HEK293 (cell line): ENCODE measurements around the gene SUOX.

Experiments used
- CTCF ChIA-PET: fragments of 350-600 bp; formaldehyde crosslinking; extraction: SDS; loops from one replicate; lab custom pipeline; 2021; ENCODE audit warnings: antibody characterized with exemption; lab: Yijun Ruan, JAX
- POLR2A ChIA-PET: fragments of 300-600 bp; formaldehyde crosslinking; extraction: SDS; loops from one replicate; lab custom pipeline; 2020; ENCODE audit warnings: antibody characterized with exemption, inconsistent platforms; lab: Yijun Ruan, JAX
- H3K27ac ChIP-seq: fragments of 200-500 bp; sonication (Bioruptor generic); 2 replicates; pipeline ENCODE4 v1.5.1; 2014; ENCODE audit warnings: low read depth, low read length, control low read depth, inconsistent platforms; ENCODE audit errors: extremely low read depth
- H3K36me3 ChIP-seq, 2 experiments: fragments of 200-500 bp in 1 of 2; sonication (Bioruptor generic) in 1 of 2; 1 replicate in 1 of 2; 2 replicates in 1 of 2; pipeline ENCODE4 v1.5.1; 2014 to 2017; ENCODE audit warnings: inconsistent platforms in 2 of 2, low read length in 2 of 2; ENCODE audit not compliant: control insufficient read depth in 2 of 2, insufficient read depth in 1 of 2
- H3K4me1 ChIP-seq: fragments of 200-500 bp; sonication (Bioruptor generic); 2 replicates; pipeline ENCODE4 v1.5.1; 2014; ENCODE audit warnings: mild to moderate bottlenecking, low read length, inconsistent platforms; ENCODE audit not compliant: control insufficient read depth, insufficient read depth
- H3K4me3 ChIP-seq: 2 replicates; pipeline ENCODE4 v1.5.1; 2011; ENCODE audit warnings: low read depth, mild to moderate bottlenecking, control low read depth, low read length, moderate library complexity
- H3K9me3 ChIP-seq: fragments of 200-500 bp; sonication (Bioruptor generic); 2 replicates; pipeline ENCODE4 v1.5.1; 2014; ENCODE audit warnings: low read depth, low read length, inconsistent platforms; ENCODE audit not compliant: control insufficient read depth, insufficient read depth
- AEBP2 ChIP-seq: fragments of 450-650 bp; formaldehyde crosslinking; IDR thresholded peaks from 2 replicates; pipeline ENCODE4 v1.5.1; 2016; ENCODE audit warnings: missing biosample characterization, missing genetic modification characterization, borderline replicate concordance
- ATF2 ChIP-seq: fragments of 450-650 bp; formaldehyde crosslinking; IDR thresholded peaks from 2 replicates; pipeline ENCODE4 v1.5.1; 2016; ENCODE audit warnings: missing biosample characterization, missing genetic modification characterization, low read depth
- BCL6B ChIP-seq: fragments of 450-650 bp; formaldehyde crosslinking; IDR thresholded peaks from 2 replicates; pipeline ENCODE4 v1.5.1; 2017; ENCODE audit warnings: missing biosample characterization, missing genetic modification characterization
- MZF1 ChIP-seq: fragments of 450-650 bp; formaldehyde crosslinking; IDR thresholded peaks from 2 replicates; pipeline ENCODE4 v1.5.1; 2017; ENCODE audit warnings: missing biosample characterization, missing genetic modification characterization, borderline replicate concordance
- PRDM6 ChIP-seq: fragments of 450-650 bp; formaldehyde crosslinking; IDR thresholded peaks from 2 replicates; pipeline ENCODE4 v1.5.1; 2017; ENCODE audit warnings: missing biosample characterization, missing genetic modification characterization
- TCF7L2 ChIP-seq: IDR thresholded peaks from 2 replicates; pipeline ENCODE4 v1.6.1; 2011; ENCODE audit warnings: low read depth, mild to moderate bottlenecking, inconsistent platforms, low read length, moderate library complexity, borderline replicate concordance
- YY1 ChIP-seq: fragments of 450-650 bp; formaldehyde crosslinking; IDR thresholded peaks from 2 replicates; pipeline ENCODE4 v1.5.1; 2018; ENCODE audit warnings: missing biosample characterization, missing genetic modification characterization
- ZBTB11 ChIP-seq: fragments of 450-650 bp; formaldehyde crosslinking; conservative IDR thresholded peaks from 2 replicates; pipeline ENCODE4 v1.5.1; 2016; ENCODE audit warnings: low read depth, missing biosample characterization, missing genetic modification characterization
- ZFP3 ChIP-seq: fragments of 450-650 bp; formaldehyde crosslinking; IDR thresholded peaks from 2 replicates; pipeline ENCODE4 v1.5.1; 2016; ENCODE audit warnings: low read depth, missing biosample characterization, missing genetic modification characterization
- ZFP69B ChIP-seq: fragments of 450-650 bp; formaldehyde crosslinking; IDR thresholded peaks from 2 replicates; pipeline ENCODE4 v1.5.1; 2016; ENCODE audit warnings: missing biosample characterization, missing genetic modification characterization
- ZNF175 ChIP-seq: fragments of 450-650 bp; formaldehyde crosslinking; IDR thresholded peaks from 2 replicates; pipeline ENCODE4 v1.5.1; 2016; ENCODE audit warnings: missing biosample characterization, missing genetic modification characterization
- ZNF184 ChIP-seq: fragments of 450-650 bp; IDR thresholded peaks from 2 replicates; pipeline ENCODE4 v1.5.1; 2018; ENCODE audit warnings: missing biosample characterization, mild to moderate bottlenecking, missing genetic modification characterization
- ZNF202 ChIP-seq: fragments of 450-650 bp; formaldehyde crosslinking; IDR thresholded peaks from 2 replicates; pipeline ENCODE4 v1.5.1; 2016; ENCODE audit warnings: missing biosample characterization, missing genetic modification characterization, borderline replicate concordance
- ZNF214 ChIP-seq: fragments of 450-650 bp; formaldehyde crosslinking; IDR thresholded peaks from 2 replicates; pipeline ENCODE4 v1.5.1; 2017; ENCODE audit warnings: missing biosample characterization, mild to moderate bottlenecking, missing genetic modification characterization, borderline replicate concordance
- ZNF23 ChIP-seq: fragments of 450-650 bp; formaldehyde crosslinking; IDR thresholded peaks from 2 replicates; pipeline ENCODE4 v1.5.1; 2016; ENCODE audit warnings: missing biosample characterization, missing genetic modification characterization, borderline replicate concordance
- ZNF24 ChIP-seq: fragments of 450-650 bp; formaldehyde crosslinking; IDR thresholded peaks from 2 replicates; pipeline ENCODE4 v1.5.1; 2016; ENCODE audit warnings: missing biosample characterization, missing genetic modification characterization
- ZNF341 ChIP-seq: fragments of 450-650 bp; formaldehyde crosslinking; IDR thresholded peaks from 2 replicates; pipeline ENCODE4; 2016; ENCODE audit warnings: low read depth, missing biosample characterization, missing genetic modification characterization
- ZNF510 ChIP-seq: fragments of 450-650 bp; formaldehyde crosslinking; IDR thresholded peaks from 2 replicates; pipeline ENCODE4 v1.5.1; 2018; ENCODE audit warnings: mild to moderate bottlenecking, missing genetic modification characterization, missing biosample characterization; ENCODE audit not compliant: insufficient replicate concordance
- ZNF544 ChIP-seq: fragments of 450-650 bp; formaldehyde crosslinking; IDR thresholded peaks from 2 replicates; pipeline ENCODE4 v1.5.0; 2017; ENCODE audit warnings: missing biosample characterization, missing genetic modification characterization
- ZNF555 ChIP-seq: fragments of 450-650 bp; formaldehyde crosslinking; conservative IDR thresholded peaks from 2 replicates; pipeline ENCODE4 v1.5.1; 2017; ENCODE audit warnings: missing biosample characterization, mild to moderate bottlenecking, missing genetic modification characterization, inconsistent platforms
- ZNF610 ChIP-seq: fragments of 450-650 bp; formaldehyde crosslinking; IDR thresholded peaks from 2 replicates; pipeline ENCODE4 v1.5.1; 2016; ENCODE audit warnings: missing biosample characterization, missing genetic modification characterization, borderline replicate concordance
- ZNF660 ChIP-seq: fragments of 450-650 bp; IDR thresholded peaks from 2 replicates; pipeline ENCODE4 v1.5.1; 2018; ENCODE audit warnings: missing biosample characterization, mild to moderate bottlenecking, missing genetic modification characterization
- ZNF664 ChIP-seq: fragments of 450-650 bp; formaldehyde crosslinking; IDR thresholded peaks from 2 replicates; pipeline ENCODE4 v1.5.1; 2016; ENCODE audit warnings: missing biosample characterization, missing genetic modification characterization
- ZNF704 ChIP-seq: fragments of 450-650 bp; formaldehyde crosslinking; IDR thresholded peaks from 2 replicates; pipeline ENCODE4 v1.5.1; 2016; ENCODE audit warnings: missing biosample characterization, missing genetic modification characterization
- ZNF768 ChIP-seq: fragments of 450-650 bp; formaldehyde crosslinking; IDR thresholded peaks from 2 replicates; pipeline ENCODE4 v1.5.1; 2018; ENCODE audit warnings: missing biosample characterization, mild to moderate bottlenecking, missing genetic modification characterization
- ZNF777 ChIP-seq: fragments of 450-650 bp; formaldehyde crosslinking; IDR thresholded peaks from 2 replicates; pipeline ENCODE4 v1.5.1; 2017; ENCODE audit warnings: missing biosample characterization, missing genetic modification characterization, borderline replicate concordance
- ZNF791 ChIP-seq: fragments of 450-650 bp; formaldehyde crosslinking; IDR thresholded peaks from 2 replicates; pipeline ENCODE4 v1.5.1; 2016; ENCODE audit warnings: missing biosample characterization, missing genetic modification characterization

Gene SUOX

GRCh38 chr12:56040963-56041551 lies 44.0 kb downstream of the SUOX start:
- ChIA-PET POLR2A (interaction anchor here (0.6 to 1.7 kb wide), 6 partner anchors 21 to 303 kb away, joined by 3 to 10 read pairs (median 4); partner anchors contain the start of genes RAB5B and ZC3H10), CTCF (interaction anchor here (0.7 to 4.4 kb wide), 19 partner anchors 8 to 319 kb away, joined by 3 to 46 read pairs (median 4); partner anchors contain the start of gene SUOX)
- Histone ChIP-seq H3K9me3 (no peaks in the 10 kb centered on the region), H3K4me1 (peaks cover 19% of the 10 kb centered on the region), H3K4me3 (peak overlapping the region; percentile 4), H3K27ac (peak overlapping the region; percentile 69), H3K36me3 (peaks cover 14 to 34% of the 10 kb centered on the region in 2 experiments)
- TF ChIP-seq ZNF184 (peak; percentile 22; the same call in 1 of the 2 replicates), MZF1 (tag by site-specific recombination) (peak; percentile 86), ZFP69B (tag by site-specific recombination) (no peak), ZNF175 (tag by site-specific recombination) (no peak), YY1 (0 out of 2 replicates have a peak, but pooled peaks have one; percentile 15), ZNF555 (tag by site-specific recombination) (no peak), ZNF341 (tag by site-specific recombination) (no peak), ZNF544 (tag by site-specific recombination) (no peak), ZNF202 (tag by site-specific recombination) (no peak), ZNF664 (tag by site-specific recombination) (peak; percentile 87; the same call in 1 of the 2 replicates), ZBTB11 (no peak), ZNF791 (tag by site-specific recombination) (no peak), ZNF660 (tag by site-specific recombination) (peak; percentile 45; the same call in 1 of the 2 replicates), ZNF777 (tag by site-specific recombination) (no peak), BCL6B (tag by site-specific recombination) (no peak), PRDM6 (tag by site-specific recombination) (no peak), ATF2 (tag by site-specific recombination) (no peak), AEBP2 (tag by site-specific recombination) (no peak), ZFP3 (tag by site-specific recombination) (no peak), ZNF23 (tag by site-specific recombination) (no peak), ZNF214 (tag by site-specific recombination) (no peak), ZNF768 (tag by site-specific recombination) (no peak), TCF7L2 (no peak), ZNF24 (tag by site-specific recombination) (no peak), ZNF610 (tag by site-specific recombination) (no peak), ZNF510 (tag by site-specific recombination) (no peak), ZNF704 (tag by site-specific recombination) (no peak)
